Stomach (tissue), 9 donors: ENCODE data around the gene KIF2C. TPM values are rescaled to one million over a fixed set of nuclear protein-coding genes. Genes with fewer than 3 reads are reported as not detected.
"Not testable (repeated sequence)": the region's sequence is repeated elsewhere in the genome, so short reads cannot be mapped to it uniquely, and the experiment has no call there.

Experiments
- DNase-seq, 2 donors: peaks; one replicate each; pipeline versions ENCODE4 v3.0.0 to v3.0.0-alpha.2; 2013 to 2019
- H3K27ac ChIP-seq, 5 donors: fragments of 200-600 bp in 4 of 5; sonication (generic) in 4 of 5; one replicate each; pipeline ENCODE4 v1.5.1; 2013 to 2019; ENCODE audit warnings: mild to moderate bottlenecking in 1 of 5, moderate library complexity in 1 of 5
- H3K27me3 ChIP-seq, 3 donors: fragments of 200-600 bp; sonication (generic); one replicate each; pipeline ENCODE4 v1.5.1; 2017 to 2019; ENCODE audit warnings: mixed run types in 1 of 3
- H3K36me3 ChIP-seq, 4 donors: fragments of 200-600 bp; sonication (generic); 1 replicate in 3 of 4; 2 replicates in 1 of 4; pipeline ENCODE4 v1.5.1; 2016 to 2019
- H3K4me1 ChIP-seq, 4 donors: fragments of 200-600 bp; sonication (generic); one replicate each; pipeline ENCODE4 v1.5.1; 2016 to 2019
- H3K4me3 ChIP-seq, 4 donors: fragments of 200-600 bp; sonication (generic) in 3 of 4; one replicate each; pipeline ENCODE4 v1.5.1; 2016 to 2019; ENCODE audit warnings: mild to moderate bottlenecking in 1 of 4
- H3K9me3 ChIP-seq, 4 donors: fragments of 200-600 bp; sonication (generic); one replicate each; pipeline ENCODE4 v1.5.1; 2016 to 2019
- CTCF ChIP-seq, 7 experiments: fragments of 450-650 bp in 4 of 7; fragments of 200-600 bp in 3 of 7; sonication (generic) in 3 of 7; IDR thresholded peaks; one replicate each; pipeline ENCODE4 v1.5.1; 2016 to 2019; ENCODE audit warnings: antibody characterized with exemption in 7 of 7, control low read depth in 2 of 7, mild to moderate bottlenecking in 1 of 7
- EP300 ChIP-seq: sonication (generic); formaldehyde crosslinking; IDR thresholded peaks from one replicate; pipeline ENCODE4 v1.6.1; 2017; ENCODE audit warnings: antibody characterized with exemption
- POLR2A ChIP-seq, 4 donors: fragments of 450-650 bp; IDR thresholded peaks; one replicate each; pipeline ENCODE4 v1.6.1; 2016; ENCODE audit warnings: antibody characterized with exemption in 4 of 4, control low read depth in 2 of 4, mild to moderate bottlenecking in 1 of 4, moderate library complexity in 1 of 4
- POLR2AphosphoS5 ChIP-seq, 3 donors: sonication (generic); formaldehyde crosslinking; IDR thresholded peaks; one replicate each; pipeline ENCODE4 v1.6.1; 2016; ENCODE audit warnings: antibody characterized with exemption in 3 of 3
- WGBS, 5 donors: extraction: QIAGEN DNeasy Blood & Tissue Kit in 3 of 5; methylation state at CpG; one replicate each; pipeline versions ENCODE4 v1.1.5 to v1.1.7; 2013 to 2018; 5-methylcytosine and 5-hydroxymethylcytosine counted together
- intact Hi-C: fragments of 100-400 bp; cut with DNase I; formaldehyde crosslinking; loops from one replicate; pipeline ENCODE4 v1.15.1; 2023; ENCODE audit warnings: low total_unique reads
- polyA plus RNA-seq, 3 donors: library from polyadenylated mRNA; stranded (reverse); fragments of 200-250 nt; gene quantifications; one replicate each; pipeline ENCODE4 v1.2.3, GENCODE V29; 2013
- total RNA-seq, 5 donors: library from RNA; depleted of rRNA; stranded (reverse); fragments of >200 nt; gene quantifications; one replicate each; pipeline versions ENCODE4 v1.1.0 to v1.2.3, GENCODE V29; 2014 to 2016
- donor health status: healthy with polysubstance abuse.
- donor health status: Bipolar disorder and iron deficiency.
- donor health status: healthy.

The KIF2C gene
- total and polyA plus RNA-seq, 8 donors, result 1.4 to 34.8 (median 6.0) TPM

- no peaks in the 10 kb centered on the region for H3K27me3 ChIP-seq
- peak in 1 of 2 donors; percentile 12 for DNase-seq
- WGBS, 5 donors, result 79 to 95% (median 84%) methylated on average over 7 to 9 of the region's 9 CpGs
- peak within 1 kb of the TSS in 2 of 5 donors; percentile 27 to 72 for H3K27ac ChIP-seq
- intact Hi-C loops, result no loop called here
- no peaks in the 10 kb centered on the region for H3K9me3 ChIP-seq
- no peak within 1 kb of the TSS for H3K4me3 ChIP-seq
- H3K36me3 ChIP-seq, result no peaks in the 10 kb centered on the region
- peaks cover 32 to 36% (median 34%) of the 10 kb centered on the region in 4 donors for H3K4me1 ChIP-seq
- TF ChIP-seq POLR2AphosphoS5 (IDR thresholded peaks at IDR 0.05), result no peak
- TF ChIP-seq POLR2A (IDR thresholded peaks at IDR 0.05), result no peak
- no peak for TF ChIP-seq CTCF (IDR thresholded peaks at IDR 0.05)
- TF ChIP-seq EP300, result no peak
Measured at GRCh38 chr1:44788120-44788860, 48.7 kb downstream of the KIF2C start, which contains the start of gene BEST4. BEST4 (minus strand) TSS chr1:44788170; CDS start chr1:44787705, 465 bp downstream.

- no peak overlapping the region for H3K4me3 ChIP-seq
- H3K27ac ChIP-seq, result no peak overlapping the region
- TF ChIP-seq EP300 (no peak), POLR2A (IDR thresholded peaks at IDR 0.05) (no peak), POLR2AphosphoS5 (IDR thresholded peaks at IDR 0.05) (no peak), CTCF (IDR thresholded peaks at IDR 0.05) (no peak)
- H3K9me3 ChIP-seq, result no peaks in the 10 kb centered on the region
- H3K27me3 ChIP-seq, result no peaks in the 10 kb centered on the region
- DNase-seq, result peak in 1 of 2 donors; percentile 56
- H3K4me1 ChIP-seq, result peaks cover 5 to 7% (median 7%) of the 10 kb centered on the region in 4 donors
- H3K36me3 ChIP-seq, result no peaks in the 10 kb centered on the region
- WGBS, 5 donors, result 45 to 68% (median 53%) methylated on average over 7 of the region's 7 CpGs
- intact Hi-C loops, result loop anchor here (5.0 kb wide), 1 partner anchor 46 kb away; no protein-coding TSS in a partner anchor
Measured at GRCh38 chr1:44790968-44791801, 51.5 kb downstream of the KIF2C start.

GRCh38 chr1:44792736-44793502 is 53.3 kb downstream of the KIF2C start:
- H3K4me1 ChIP-seq, result no peaks in the 10 kb centered on the region
- peak in 1 of 2 donors; percentile 26 for DNase-seq
- 81 to 88% (median 85%) methylated on average over 9 of the region's 9 CpGs for WGBS, 5 donors
- TF ChIP-seq CTCF (IDR thresholded peaks at IDR 0.05) (no peak), POLR2A (IDR thresholded peaks at IDR 0.05) (no peak), POLR2AphosphoS5 (IDR thresholded peaks at IDR 0.05) (no peak), EP300 (no peak)
- no peaks in the 10 kb centered on the region for H3K9me3 ChIP-seq
- H3K27ac ChIP-seq, result no peak overlapping the region
- H3K27me3 ChIP-seq, result no peaks in the 10 kb centered on the region
- intact Hi-C loops, result loop anchor here (5.0 kb wide), 1 partner anchor 44 kb away; no protein-coding TSS in a partner anchor
- H3K4me3 ChIP-seq, result no peak overlapping the region
- no peaks in the 10 kb centered on the region for H3K36me3 ChIP-seq

- intact Hi-C loops, H3K9me3 ChIP-seq, DNase-seq, H3K4me3 ChIP-seq, H3K36me3 ChIP-seq, H3K27ac ChIP-seq, H3K27me3 ChIP-seq: not testable (repeated sequence)
- H3K4me1 ChIP-seq, result peaks cover 19 to 32% (median 31%) of the 10 kb centered on the region in 4 donors
- 71 to 82% (median 77%) methylated on average over 8 of the region's 8 CpGs for WGBS, 5 donors
Measured at GRCh38 chr1:44797886-44798285, 58.2 kb downstream of the KIF2C start.
